IPS-20b (cell line): ENCODE results near the gene SLC35F3.
"Not testable (repeated sequence)": the region's sequence is repeated elsewhere in the genome, so short reads cannot be mapped to it uniquely, and the experiment has no call there.

Experiments used
- H3K27ac ChIP-seq: one replicate; pipeline ENCODE4 v1.5.1; 2013; ENCODE audit warnings: low read length
- H3K27me3 ChIP-seq: 2 replicates; pipeline ENCODE4 v1.6.1; 2013; ENCODE audit warnings: mild to moderate bottlenecking, low read length, inconsistent platforms; ENCODE audit not compliant: insufficient read depth
- H3K36me3 ChIP-seq: 2 replicates; pipeline ENCODE4 v1.6.1; 2013; ENCODE audit warnings: low read depth, mild to moderate bottlenecking, inconsistent platforms, low read length, moderate library complexity; ENCODE audit not compliant: insufficient read depth
- H3K4me1 ChIP-seq: 2 replicates; pipeline ENCODE4 v1.6.1; 2013; ENCODE audit warnings: mild to moderate bottlenecking, control low read depth, inconsistent platforms, low read length, moderate library complexity; ENCODE audit not compliant: insufficient read depth
- H3K4me3 ChIP-seq: 2 replicates; pipeline ENCODE4 v1.5.1; 2013; ENCODE audit warnings: mild to moderate bottlenecking, low read length, inconsistent platforms
- H3K9ac ChIP-seq: 2 replicates; pipeline ENCODE4 v1.6.1; 2013; ENCODE audit warnings: low read depth, mild to moderate bottlenecking, inconsistent platforms, low read length, moderate library complexity
- H3K9me3 ChIP-seq: 2 replicates; pipeline ENCODE4 v1.6.1; 2013; ENCODE audit warnings: mild to moderate bottlenecking, low read depth, low read length, inconsistent platforms; ENCODE audit not compliant: insufficient read depth

Gene SLC35F3

DNA sequence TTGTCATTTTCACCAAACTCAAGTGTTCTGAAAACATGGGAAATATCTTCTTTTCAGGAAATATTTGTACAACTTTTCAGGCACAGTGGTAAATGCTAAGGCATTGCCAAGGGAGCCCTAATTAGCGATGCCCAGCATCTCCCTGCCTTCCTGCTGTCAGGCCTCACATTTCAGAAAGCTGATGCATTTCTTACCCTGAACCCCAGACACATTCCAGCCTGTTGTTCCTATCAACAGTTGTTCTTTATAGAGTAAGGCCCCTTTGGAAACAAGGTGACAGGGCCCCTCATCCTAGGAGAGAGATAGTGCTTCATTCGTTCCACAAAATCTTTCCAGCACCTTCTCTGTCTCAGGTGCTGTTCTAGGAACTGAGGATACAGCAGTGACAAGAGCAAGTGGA, 332.9 kb downstream of the SLC35F3 start:
- H3K36me3 ChIP-seq = no peaks in the 10 kb centered on the region
- H3K9me3 ChIP-seq = no peaks in the 10 kb centered on the region
- H3K4me1 ChIP-seq = no peaks in the 10 kb centered on the region
- no peak overlapping the region for H3K4me3 ChIP-seq
- H3K27ac ChIP-seq = no peak overlapping the region
- H3K9ac ChIP-seq = no peak overlapping the region
- H3K27me3 ChIP-seq = no peaks in the 10 kb centered on the region

DNA sequence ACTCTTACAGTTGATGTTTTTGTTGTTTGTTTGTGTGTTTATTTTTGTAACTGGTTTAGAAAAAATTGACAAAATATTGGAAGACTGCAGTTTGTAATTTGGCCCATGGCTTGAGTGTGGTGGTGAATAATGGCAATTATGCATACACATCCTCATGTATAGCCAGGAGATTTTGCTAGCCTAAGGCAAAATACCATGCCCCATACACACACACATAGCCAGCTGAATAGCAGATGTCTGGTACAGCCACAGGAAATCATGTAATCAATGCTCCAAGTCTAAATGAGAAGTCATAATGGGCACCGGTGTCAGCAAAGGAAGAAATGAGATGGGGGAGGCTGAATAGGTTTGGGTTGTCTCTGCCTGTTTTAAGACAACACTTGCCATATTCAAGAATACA, 333.6 kb downstream of the SLC35F3 start:
- H3K27me3 ChIP-seq = no peaks in the 10 kb centered on the region
- H3K36me3 ChIP-seq = no peaks in the 10 kb centered on the region
- H3K9ac ChIP-seq = no peak overlapping the region
- H3K27ac ChIP-seq = no peak overlapping the region
- H3K9me3 ChIP-seq = no peaks in the 10 kb centered on the region
- H3K4me1 ChIP-seq = no peaks in the 10 kb centered on the region
- no peak overlapping the region for H3K4me3 ChIP-seq

DNA sequence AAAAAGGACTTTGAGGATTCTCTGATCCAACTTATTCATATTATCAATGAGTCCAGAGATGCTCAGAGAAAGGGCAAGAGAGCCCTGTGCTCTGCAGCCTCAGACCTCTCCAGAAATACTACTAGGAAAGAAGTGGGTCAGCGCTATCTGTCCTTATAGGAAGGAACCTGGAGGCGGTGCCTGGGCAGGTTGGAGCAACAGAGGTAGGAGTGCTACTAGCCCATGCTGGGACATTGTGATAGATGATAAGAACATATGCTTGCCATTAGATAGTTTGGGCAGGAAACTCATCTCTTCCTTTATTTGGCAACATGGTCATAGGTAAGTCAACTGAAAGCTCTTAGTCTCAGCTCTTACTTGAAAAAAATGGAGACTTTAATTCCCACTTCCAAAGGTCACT, 335.0 kb downstream of the SLC35F3 start:
- no peak overlapping the region for H3K9ac ChIP-seq
- H3K36me3 ChIP-seq = no peaks in the 10 kb centered on the region
- no peak overlapping the region for H3K4me3 ChIP-seq
- no peaks in the 10 kb centered on the region for H3K9me3 ChIP-seq
- no peak overlapping the region for H3K27ac ChIP-seq
- no peaks in the 10 kb centered on the region for H3K4me1 ChIP-seq
- no peaks in the 10 kb centered on the region for H3K27me3 ChIP-seq

DNA sequence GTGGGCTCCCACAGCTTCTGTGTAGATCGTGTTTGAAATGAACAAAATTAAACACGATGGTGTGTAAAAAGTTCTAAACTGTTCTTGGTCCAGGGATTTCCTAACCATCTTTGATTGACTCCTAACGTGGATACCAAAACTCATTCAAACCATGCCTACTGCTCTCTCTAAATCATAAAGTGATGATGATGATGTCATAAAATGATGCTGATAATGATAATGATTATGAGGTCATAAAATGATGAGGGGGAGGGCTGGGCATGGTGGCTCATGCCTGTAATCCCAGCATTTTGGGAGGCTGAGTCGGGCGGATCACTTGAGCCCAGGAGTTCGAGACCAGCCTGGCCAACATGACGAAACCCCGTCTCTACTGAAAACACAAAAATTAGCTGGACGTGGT, 335.5 kb downstream of the SLC35F3 start:
- no peaks in the 10 kb centered on the region for H3K27me3 ChIP-seq
- no peak overlapping the region for H3K9ac ChIP-seq
- H3K4me3 ChIP-seq = no peak overlapping the region
- no peaks in the 10 kb centered on the region for H3K4me1 ChIP-seq
- H3K27ac ChIP-seq = no peak overlapping the region
- no peaks in the 10 kb centered on the region for H3K9me3 ChIP-seq
- no peaks in the 10 kb centered on the region for H3K36me3 ChIP-seq

DNA sequence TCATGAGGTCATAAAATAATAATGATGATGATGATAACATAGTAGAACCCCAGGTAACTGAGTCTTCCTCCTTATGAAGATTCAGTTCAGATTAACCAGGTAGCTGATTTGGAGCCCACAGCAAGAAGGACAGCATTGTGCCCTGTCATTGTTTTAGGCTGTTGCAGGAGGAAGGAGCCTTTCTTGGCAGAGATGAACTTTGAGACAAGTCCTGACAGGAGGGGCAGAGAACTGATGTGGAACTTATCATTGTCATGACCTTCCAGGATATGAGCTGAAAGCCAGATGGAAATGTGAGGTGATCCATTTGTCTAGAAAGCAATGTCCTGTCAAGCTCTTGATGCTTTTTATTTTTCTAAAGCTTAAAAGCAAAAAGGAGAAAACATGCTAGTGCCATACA, 336.2 kb downstream of the SLC35F3 start:
- no peaks in the 10 kb centered on the region for H3K27me3 ChIP-seq
- H3K9ac ChIP-seq = no peak overlapping the region
- H3K27ac ChIP-seq = no peak overlapping the region
- H3K36me3 ChIP-seq = no peaks in the 10 kb centered on the region
- no peak overlapping the region for H3K4me3 ChIP-seq
- no peaks in the 10 kb centered on the region for H3K4me1 ChIP-seq
- no peaks in the 10 kb centered on the region for H3K9me3 ChIP-seq

DNA sequence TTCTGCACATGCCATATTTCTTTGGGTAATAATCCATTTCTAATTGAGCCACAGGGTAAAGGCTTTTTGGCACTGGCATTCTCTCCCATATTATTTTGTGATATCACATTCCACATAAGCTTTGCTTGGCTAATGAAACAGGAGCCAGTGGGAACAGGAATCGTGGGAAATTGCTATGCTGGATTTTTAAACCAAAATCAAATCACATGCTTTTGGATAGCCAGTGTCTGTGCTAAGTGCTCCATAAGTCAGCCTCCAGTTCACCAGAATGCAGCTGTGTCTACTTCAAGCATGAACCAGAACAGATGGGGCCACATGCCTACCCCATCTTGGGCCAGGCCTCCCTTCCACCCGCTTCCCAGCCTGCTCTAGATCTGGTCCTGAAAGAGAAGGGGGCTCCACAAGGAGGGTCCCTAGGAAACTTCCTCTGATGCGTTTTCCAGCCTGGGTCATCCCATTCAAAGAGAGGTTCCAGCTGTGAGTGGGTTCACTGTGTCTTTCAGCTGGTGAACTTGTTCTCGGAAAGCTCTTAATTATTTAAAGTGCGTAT, 337.5 kb downstream of the SLC35F3 start:
- no peaks in the 10 kb centered on the region for H3K27me3 ChIP-seq
- H3K4me1 ChIP-seq = no peaks in the 10 kb centered on the region
- no peak overlapping the region for H3K4me3 ChIP-seq
- no peaks in the 10 kb centered on the region for H3K36me3 ChIP-seq
- H3K9me3 ChIP-seq = no peaks in the 10 kb centered on the region
- H3K27ac ChIP-seq = no peak overlapping the region
- no peak overlapping the region for H3K9ac ChIP-seq

DNA sequence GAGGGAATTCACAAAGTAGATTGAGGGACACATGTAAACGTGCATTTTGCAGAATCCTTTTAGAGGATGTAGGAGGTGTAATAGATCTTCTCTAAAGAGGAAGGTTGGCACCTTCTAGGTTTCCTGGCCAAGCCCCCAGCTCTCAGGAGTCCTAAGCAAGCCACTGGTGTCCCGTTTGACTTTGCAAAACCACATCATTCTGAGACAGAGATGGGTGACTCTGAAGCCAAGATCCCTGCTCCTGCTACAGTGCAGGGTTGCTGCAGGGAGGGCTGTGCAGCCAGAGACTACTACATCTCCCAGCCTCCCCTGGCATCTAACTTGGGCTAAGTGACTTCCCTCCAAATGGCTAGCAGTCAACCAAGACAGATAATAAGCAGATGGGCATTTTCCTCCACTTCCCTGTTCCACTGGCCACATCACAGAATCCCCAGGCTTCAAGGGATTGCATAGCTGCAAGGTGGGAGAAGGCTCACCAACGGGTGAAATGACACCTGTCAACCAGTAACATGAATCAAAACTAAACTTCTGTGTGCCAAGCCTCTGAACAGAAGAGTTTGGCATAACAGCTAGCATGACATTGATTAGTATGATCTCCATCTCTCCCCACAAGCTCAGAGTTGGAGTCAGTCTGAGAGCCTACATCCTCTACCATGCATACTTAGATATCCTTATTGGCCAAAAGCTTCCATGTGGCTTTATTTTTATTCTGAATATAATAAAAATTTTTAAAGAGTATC, 339.2 kb downstream of the SLC35F3 start:
- H3K27ac ChIP-seq = no peak overlapping the region
- H3K4me3 ChIP-seq = no peak overlapping the region
- H3K9ac ChIP-seq = no peak overlapping the region
- H3K36me3 ChIP-seq = no peaks in the 10 kb centered on the region
- H3K27me3 ChIP-seq = no peaks in the 10 kb centered on the region
- peaks cover 7% of the 10 kb centered on the region; the same call in 1 of the 2 replicates for H3K9me3 ChIP-seq
- no peaks in the 10 kb centered on the region for H3K4me1 ChIP-seq

DNA sequence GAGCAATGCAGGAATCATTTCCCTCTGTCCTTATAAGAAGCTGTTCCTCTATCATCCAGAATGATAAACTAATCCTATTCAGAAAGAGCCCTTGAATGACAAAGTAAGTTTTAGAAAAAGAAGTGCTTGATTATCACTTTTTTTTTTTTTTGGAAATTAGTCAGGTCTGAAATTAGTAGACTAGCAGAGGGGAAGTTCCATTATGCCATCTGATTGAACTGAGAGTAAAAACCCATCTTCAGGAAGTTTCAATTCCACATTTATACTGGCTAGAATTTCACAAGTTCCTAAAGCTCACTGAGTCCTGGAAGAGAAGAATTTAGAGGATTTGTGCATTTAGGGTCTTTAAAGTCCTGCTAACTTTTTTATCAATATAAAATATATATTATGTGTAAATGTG, 340.0 kb downstream of the SLC35F3 start:
- H3K4me3 ChIP-seq = no peak overlapping the region

DNA sequence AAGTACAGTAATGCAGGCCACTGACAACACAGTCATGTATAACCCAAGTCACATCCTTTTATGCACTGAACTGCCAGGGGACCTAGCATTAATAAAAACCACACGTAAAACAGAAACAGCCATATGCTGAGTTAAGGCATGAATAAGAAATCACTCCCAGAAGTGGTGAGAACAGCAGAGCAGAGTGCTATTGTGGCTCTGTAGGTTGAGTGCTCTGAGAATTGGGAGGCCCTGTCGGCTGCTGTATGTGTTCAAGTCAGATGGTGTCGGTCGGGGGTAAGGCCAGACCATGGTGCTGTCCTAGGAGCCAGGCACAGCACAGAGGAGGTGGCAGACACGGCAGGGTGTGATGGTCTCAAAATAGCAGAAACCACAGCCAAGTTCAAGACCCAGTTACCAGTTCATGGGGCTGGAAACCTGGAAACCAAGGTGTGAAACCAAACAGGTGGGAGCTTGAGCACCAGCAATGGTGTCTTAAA, 342.2 kb downstream of the SLC35F3 start:
- no peaks in the 10 kb centered on the region for H3K27me3 ChIP-seq
- H3K36me3 ChIP-seq = no peaks in the 10 kb centered on the region
- H3K4me1 ChIP-seq = peaks cover 8% of the 10 kb centered on the region; the same call in 1 of the 2 replicates
- no peak overlapping the region for H3K4me3 ChIP-seq
- peaks cover 7% of the 10 kb centered on the region; the same call in 1 of the 2 replicates for H3K9me3 ChIP-seq
- no peak overlapping the region for H3K9ac ChIP-seq
- H3K27ac ChIP-seq = no peak overlapping the region

More for the DNA sequence above, 340.0 kb downstream of the SLC35F3 start:
- no peak overlapping the region for H3K27ac ChIP-seq
- H3K9me3 ChIP-seq = peaks cover 7% of the 10 kb centered on the region; the same call in 1 of the 2 replicates
- H3K9ac ChIP-seq = no peak overlapping the region
- H3K27me3 ChIP-seq = no peaks in the 10 kb centered on the region
- no peaks in the 10 kb centered on the region for H3K36me3 ChIP-seq
- no peaks in the 10 kb centered on the region for H3K4me1 ChIP-seq

DNA sequence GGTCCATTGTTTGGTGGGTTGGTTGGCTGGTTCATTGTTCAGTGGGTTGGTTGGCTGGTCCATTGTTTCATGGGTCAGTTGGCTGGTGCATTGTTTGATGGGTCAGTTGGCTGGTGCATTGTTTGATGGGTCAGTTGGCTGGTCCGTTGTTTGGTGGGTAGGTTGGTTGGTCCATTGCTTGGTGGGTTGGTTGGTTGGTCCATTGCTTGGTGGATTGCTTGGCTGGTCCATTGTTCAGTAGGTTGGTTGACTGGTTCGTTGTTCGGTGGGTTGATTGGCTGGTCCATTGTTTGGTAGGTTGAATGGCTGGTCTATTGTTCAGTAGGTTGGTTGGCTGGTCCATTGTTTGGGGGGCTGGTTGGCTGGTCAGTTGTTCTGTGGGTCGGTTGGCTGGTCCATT, 343.3 kb downstream of the SLC35F3 start:
- not testable (repeated sequence) for H3K36me3 ChIP-seq, H3K4me1 ChIP-seq, H3K4me3 ChIP-seq, H3K9me3 ChIP-seq, H3K27ac ChIP-seq, H3K9ac ChIP-seq, H3K27me3 ChIP-seq

DNA sequence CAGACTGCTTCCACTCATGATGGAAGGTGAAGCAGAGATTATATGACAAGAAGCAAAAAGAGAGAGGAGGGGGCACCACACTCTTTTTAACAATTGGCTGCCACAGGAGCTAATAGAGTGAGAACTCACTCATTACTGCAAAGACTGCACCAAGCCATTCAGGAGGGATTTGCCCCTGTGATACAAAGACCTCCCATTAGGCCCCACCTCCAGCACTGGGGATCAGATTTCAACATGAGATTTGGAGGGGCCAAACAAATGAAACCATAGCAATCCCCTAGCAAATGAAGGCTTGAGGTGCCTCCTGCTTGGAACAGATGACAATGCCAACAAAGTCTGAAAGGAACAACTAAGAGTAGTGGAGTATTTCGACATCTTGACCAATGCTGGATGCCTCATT, 346.3 kb downstream of the SLC35F3 start:
- H3K36me3 ChIP-seq = no peaks in the 10 kb centered on the region
- no peaks in the 10 kb centered on the region for H3K27me3 ChIP-seq
- H3K9ac ChIP-seq = peak overlapping the region; percentile 28; the same call in 1 of the 2 replicates
- peaks cover 8% of the 10 kb centered on the region; the same call in 1 of the 2 replicates for H3K4me1 ChIP-seq
- no peak overlapping the region for H3K27ac ChIP-seq
- H3K4me3 ChIP-seq = peak overlapping the region; percentile 49
- peaks cover 7% of the 10 kb centered on the region; the same call in 1 of the 2 replicates for H3K9me3 ChIP-seq

DNA sequence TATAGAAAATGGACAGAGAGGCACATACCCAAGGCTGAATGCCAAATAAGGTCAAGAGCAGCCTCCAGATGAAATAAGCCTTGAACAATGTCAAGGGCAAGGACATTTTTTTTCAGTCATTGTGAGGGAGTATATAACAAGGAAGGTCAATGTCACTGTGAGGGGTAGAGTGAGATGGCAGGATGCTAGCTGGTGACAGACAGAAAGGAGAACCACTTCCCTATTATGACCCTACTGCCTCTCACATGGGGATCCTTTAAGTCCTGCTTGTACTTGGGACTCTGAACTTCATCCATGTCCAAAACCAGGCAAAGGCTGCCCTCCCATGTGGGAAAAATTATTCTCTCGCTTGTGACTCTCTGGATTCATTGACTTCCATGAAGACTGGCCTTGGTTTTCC, 349.3 kb downstream of the SLC35F3 start:
- no peaks in the 10 kb centered on the region for H3K36me3 ChIP-seq
- peaks cover 8% of the 10 kb centered on the region; the same call in 1 of the 2 replicates for H3K4me1 ChIP-seq
- no peaks in the 10 kb centered on the region; the same call in none of the 2 replicates for H3K9me3 ChIP-seq
- H3K4me3 ChIP-seq = no peak overlapping the region
- H3K27ac ChIP-seq = no peak overlapping the region
- no peak overlapping the region for H3K9ac ChIP-seq
- H3K27me3 ChIP-seq = no peaks in the 10 kb centered on the region
